Suppressor macrophage treated with lipopolysaccharide for 4 hours (primary cell): ENCODE results near the gene DUSP7.

Source experiments
- DNase-seq: peaks from one replicate; pipeline ENCODE4 v3.0.0-alpha.2; 2020

Gene DUSP7

GRCh38 chr3:52086461-52086860 lies 30.1 kb upstream of the DUSP7 start:
- no peak for DNase-seq

- DNase-seq: peak; percentile 30
Measured at GRCh38 chr3:52085681-52086282, 29.4 kb upstream of the DUSP7 start.

- no peak for DNase-seq
Measured at GRCh38 chr3:52084954-52085680, 28.7 kb upstream of the DUSP7 start.

- no peak for DNase-seq
Measured at GRCh38 chr3:52084216-52084945, 28.0 kb upstream of the DUSP7 start.

GRCh38 chr3:52083556-52084087 lies 27.3 kb upstream of the DUSP7 start:
- no peak for DNase-seq

- DNase-seq: no peak
Measured at GRCh38 chr3:52082951-52083350, 26.6 kb upstream of the DUSP7 start.

GRCh38 chr3:52080830-52081719 lies 24.7 kb upstream of the DUSP7 start:
- DNase-seq: no peak

GRCh38 chr3:52079958-52080357 lies 23.6 kb upstream of the DUSP7 start:
- DNase-seq: no peak

- DNase-seq: no peak
Measured at GRCh38 chr3:52078781-52079560, 22.6 kb upstream of the DUSP7 start.

GRCh38 chr3:52077925-52078324 lies 21.6 kb upstream of the DUSP7 start:
- no peak for DNase-seq

- no peak for DNase-seq
Measured at GRCh38 chr3:52076896-52077780, 20.8 kb upstream of the DUSP7 start.

- DNase-seq: no peak
Measured at GRCh38 chr3:52073490-52073889, 17.1 kb upstream of the DUSP7 start.

- no peak for DNase-seq
Measured at GRCh38 chr3:52072471-52072870, 16.1 kb upstream of the DUSP7 start.

- no peak for DNase-seq
Measured at GRCh38 chr3:52072020-52072419, 15.6 kb upstream of the DUSP7 start.

- DNase-seq: peak; percentile 68
Measured at GRCh38 chr3:52070724-52071621, 14.6 kb upstream of the DUSP7 start.

GRCh38 chr3:52069855-52070254 lies 13.5 kb upstream of the DUSP7 start:
- no peak for DNase-seq

- DNase-seq: no peak
Measured at GRCh38 chr3:52069135-52069534, 12.8 kb upstream of the DUSP7 start.

GRCh38 chr3:52068730-52069129 lies 12.4 kb upstream of the DUSP7 start:
- DNase-seq: no peak

- DNase-seq: no peak
Measured at GRCh38 chr3:52068055-52068571, 11.7 kb upstream of the DUSP7 start.

- no peak for DNase-seq
Measured at GRCh38 chr3:52067526-52067925, 11.2 kb upstream of the DUSP7 start.
